Measurements from ENCODE around the gene CAMK1D. TPM values are rescaled to one million over a fixed set of nuclear protein-coding genes. Genes with fewer than 3 reads are reported as not detected.

Gene CAMK1D
- total and polyA plus RNA-seq, 2 donors (not counting 3 experiments of a cell fraction or from before 2014, with no cell fraction given) = 0.37 to 4.2 TPM

DNA sequence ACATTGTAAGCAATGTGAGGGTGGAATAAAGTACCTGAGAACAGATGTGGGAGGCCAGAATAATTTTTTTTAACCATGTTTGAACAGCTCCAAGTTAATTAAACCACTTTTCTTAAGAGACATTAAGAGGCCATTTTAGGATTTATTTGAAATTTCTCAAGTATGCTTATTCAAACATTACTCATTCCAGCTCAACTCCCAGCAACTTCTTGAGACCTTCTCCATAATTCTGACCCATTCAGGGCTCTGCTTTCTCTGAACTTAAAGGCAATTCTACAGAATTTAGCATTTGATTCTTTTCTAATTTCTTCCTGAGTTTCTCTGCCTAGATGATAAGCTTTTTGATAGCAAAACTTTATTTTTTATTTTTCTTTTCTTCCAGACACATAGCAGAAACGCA, 314.5 kb downstream of the CAMK1D start:
- no peaks in the 10 kb centered on the region for H3K36me3 ChIP-seq (ENCODE audit: control insufficient read depth in 2 of 2, extremely low read depth in 1 of 2, insufficient read depth in 2 of 2, low read length in 2 of 2)
- dilution Hi-C loops (cut with MboI; ENCODE audit: extremely low pct_ligation_motif_present, low sequenced_read_pairs) (no loop called here), intact Hi-C loops (cut with micrococcal nuclease) (no loop called here)
- DNase-seq (ENCODE audit: low read depth, low spot score) (no peak), FAIRE-seq (no peak)
- peaks cover 0 to 2% of the 10 kb centered on the region in 2 experiments for H3K27me3 ChIP-seq (ENCODE audit: control insufficient read depth in 2 of 2, insufficient read depth in 2 of 2, low read length in 2 of 2)
- no peak overlapping the region for H3K4me2 ChIP-seq (ENCODE audit: insufficient read depth, low read length)
- H3K9me3 ChIP-seq (replicated peaks; ENCODE audit: control insufficient read depth, insufficient read depth, low read length) = no peaks in the 10 kb centered on the region
- H3K4me3 ChIP-seq (replicated peaks in 1 of 3; ENCODE audit: insufficient read depth in 1 of 3, low read depth in 1 of 3, low read length in 3 of 3) = no peak overlapping the region
- no peaks in the 10 kb centered on the region for H3K9me1 ChIP-seq (replicated peaks; ENCODE audit: control insufficient read depth, extremely low read depth, insufficient read depth, low read length)
- BruUV-seq (replicated peaks) = no TSS peak
- no peak for TF ChIP-seq JUN (IDR thresholded peaks at IDR 0.05; ENCODE audit: borderline replicate concordance, insufficient read depth, insufficient read length, low read depth)
- no peak for TF ChIP-seq EZH2 (IDR thresholded peaks at IDR 0.05; ENCODE audit: borderline replicate concordance, low read depth, low read length, severe bottlenecking)
- TF ChIP-seq CTCF (IDR thresholded peaks at IDR 0.05; ENCODE audit: extremely low read depth in 1 of 2, insufficient read depth in 1 of 2, low read depth in 1 of 2, low read length in 2 of 2) = no peak
- no peak for TF ChIP-seq FOS (IDR thresholded peaks at IDR 0.05; ENCODE audit: borderline replicate concordance, insufficient read depth, low read length)
- TF ChIP-seq, protein P1, sequence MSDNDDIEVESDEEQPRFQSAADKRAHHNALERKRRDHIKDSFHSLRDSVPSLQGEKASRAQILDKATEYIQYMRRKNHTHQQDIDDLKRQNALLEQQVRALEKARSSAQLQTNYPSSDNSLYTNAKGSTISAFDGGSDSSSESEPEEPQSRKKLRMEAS (IDR thresholded peaks at IDR 0.05; ENCODE audit: insufficient read depth, insufficient read length) = no peak
- no peak for TF ChIP-seq POLR2AphosphoS5 (IDR thresholded peaks at IDR 0.05; ENCODE audit: insufficient read depth, low read depth, low read length)
- no peak for TF ChIP-seq POLR2A (IDR thresholded peaks at IDR 0.05; ENCODE audit: low read depth, low read length)
- no peak for TF ChIP-seq GATA2 (IDR thresholded peaks at IDR 0.05; ENCODE audit: insufficient read depth, insufficient read length, low read depth, low read length)
- no peak for TF ChIP-seq MYC (IDR thresholded peaks at IDR 0.05; ENCODE audit: low read depth, low read length)
- H3K9ac ChIP-seq (replicated peaks; ENCODE audit: extremely low read depth, insufficient read depth, low read length) = no peak overlapping the region
- no peaks in the 10 kb centered on the region for H4K20me1 ChIP-seq (replicated peaks; ENCODE audit: control insufficient read depth, extremely low read depth, insufficient read depth, low read length)
- H2AFZ ChIP-seq (ENCODE audit: low read depth, low read length) = no peak overlapping the region
- no peak overlapping the region for H3K27ac ChIP-seq (ENCODE audit: insufficient read depth, low read depth, low read length)
- CTCF ChIA-PET = interaction anchor here (1.1 kb wide), 1 partner anchor 9 kb away, joined by 3 read pairs; no protein-coding TSS in a partner anchor
- H3K79me2 ChIP-seq (ENCODE audit: control insufficient read depth, insufficient read depth, low read length) = no peaks in the 10 kb centered on the region
- POLR2A ChIA-PET = no interaction called here
- no peaks in the 10 kb centered on the region for H3K4me1 ChIP-seq (ENCODE audit: control insufficient read depth, extremely low read depth, insufficient read depth, low read length)

Measured in endothelial cell of umbilical vein (primary cell).